Brain microvascular endothelial cell (primary cell): ENCODE data around the gene CTF1.

Source experiments
- DNase-seq: peaks from one replicate; pipeline ENCODE4 v3.0.0-alpha.2; 2020
- H3K27ac ChIP-seq: fragments of 250-450 bp; sonication (Bioruptor Pico); 2 replicates; pipeline ENCODE4 v1.5.1; 2020; ENCODE audit warnings: mild to moderate bottlenecking, moderate library complexity
- H3K27me3 ChIP-seq: fragments of 250-450 bp; sonication (Bioruptor Pico); replicated peaks from 2 replicates; pipeline ENCODE4 v1.5.1; 2020; ENCODE audit warnings: mild to moderate bottlenecking
- H3K36me3 ChIP-seq: fragments of 250-450 bp; sonication (Bioruptor Pico); replicated peaks from 2 replicates; pipeline ENCODE4 v1.5.1; 2020; ENCODE audit warnings: mild to moderate bottlenecking
- H3K4me3 ChIP-seq: 2 replicates; pipeline ENCODE4 v1.5.1; 2011; ENCODE audit warnings: low read depth, mild to moderate bottlenecking, control low read depth, low read length, moderate library complexity
- CTCF ChIP-seq: IDR thresholded peaks from 2 replicates; pipeline ENCODE4 v1.5.1; 2011; ENCODE audit warnings: low read depth, mild to moderate bottlenecking, moderate library complexity, low read length, control low read depth, inconsistent platforms; ENCODE audit errors: missing control alignments
- in situ Hi-C: cut with HindIII; loops from 2 replicates; pipeline ENCODE4 v1.10.0; 2017; ENCODE audit warnings: low sequenced_read_pairs, low pct_ligation_motif_present

CTF1 gene

GRCh38 chr16:30874821-30875717 lies 21.3 kb upstream of the CTF1 start:
- in situ Hi-C loops = loop anchor here (25.0 kb wide), 1 partner anchor 88 kb away; the partner anchor contains the start of gene ZNF629
- Histone ChIP-seq H3K4me3 (peak overlapping the region; percentile 91), H3K36me3 (no peaks in the 10 kb centered on the region), H3K27me3 (no peaks in the 10 kb centered on the region), H3K27ac (peak overlapping the region; percentile 81)
- no peak for TF ChIP-seq CTCF
- DNase-seq = peak; percentile 80

- TF ChIP-seq CTCF = no peak
- Histone ChIP-seq H3K36me3 (no peaks in the 10 kb centered on the region), H3K27ac (peak overlapping the region; percentile 81), H3K4me3 (peak overlapping the region; percentile 91), H3K27me3 (no peaks in the 10 kb centered on the region)
- no peak for DNase-seq
- in situ Hi-C loops = loop anchor here (25.0 kb wide), 1 partner anchor 89 kb away; the partner anchor contains the start of gene ZNF629
Observed at GRCh38 chr16:30875871-30876801, 20.3 kb upstream of the CTF1 start.

GRCh38 chr16:30876867-30877266 lies 19.5 kb upstream of the CTF1 start:
- peak; percentile 6 for TF ChIP-seq CTCF
- Histone ChIP-seq H3K36me3 (no peaks in the 10 kb centered on the region), H3K4me3 (no peak overlapping the region), H3K27me3 (no peaks in the 10 kb centered on the region), H3K27ac (no peak overlapping the region)
- DNase-seq = no peak
- in situ Hi-C loops = loop anchor here (25.0 kb wide), 1 partner anchor 90 kb away; the partner anchor contains the start of gene ZNF629

- no peak overlapping the region for H3K27ac ChIP-seq
- no peaks in the 10 kb centered on the region for H3K27me3 ChIP-seq
- TF ChIP-seq CTCF = no peak
- in situ Hi-C loops = loop anchor here (25.0 kb wide), 1 partner anchor 95 kb away; the partner anchor contains the start of gene ZNF629
- H3K4me3 ChIP-seq = no peak overlapping the region
- peaks cover 8% of the 10 kb centered on the region for H3K36me3 ChIP-seq
- DNase-seq = no peak
Observed at GRCh38 chr16:30882429-30883310, 13.7 kb upstream of the CTF1 start.

GRCh38 chr16:30884760-30885159 lies 11.7 kb upstream of the CTF1 start:
- H3K4me3 ChIP-seq = no peak overlapping the region
- no peak for TF ChIP-seq CTCF
- no peaks in the 10 kb centered on the region for H3K27me3 ChIP-seq
- peaks cover 19% of the 10 kb centered on the region for H3K36me3 ChIP-seq
- in situ Hi-C loops = loop anchor here (25.0 kb wide), 1 partner anchor 97 kb away; the partner anchor contains the start of gene ZNF629
- no peak overlapping the region for H3K27ac ChIP-seq
- no peak for DNase-seq
